Measurements from ENCODE around the gene DNPH1. TPM values are rescaled to one million over a fixed set of nuclear protein-coding genes. Genes with fewer than 3 reads are reported as not detected.

The DNPH1 gene
- total and polyA plus RNA-seq, 2 experiments from 2014 or later = 29.2 to 50.0 TPM

GRCh38 chr6:43189776-43190304 lies 39.4 kb downstream of the DNPH1 start:
- Histone ChIP-seq H3K9me2 (ENCODE audit: insufficient read depth) (no peaks in the 10 kb centered on the region), H2AFZ (no peak overlapping the region), H3K4me1 (ENCODE audit: insufficient read depth) (no peaks in the 10 kb centered on the region), H3K4me2 (no peak overlapping the region), H3K4me3 (no peak overlapping the region), H3K36me3 (ENCODE audit: insufficient read depth) (no peaks in the 10 kb centered on the region), H4K20me1 (replicated peaks; ENCODE audit: insufficient read depth) (no peaks in the 10 kb centered on the region), H3K27ac (ENCODE audit: low read depth) (no peak overlapping the region), H3K27me3 (ENCODE audit: insufficient read depth) (no peaks in the 10 kb centered on the region), H3K79me2 (replicated peaks; ENCODE audit: insufficient read depth) (no peaks in the 10 kb centered on the region), H3F3A (replicated peaks; ENCODE audit: low read depth) (no peaks in the 10 kb centered on the region)
- peaks cover 12% of the 10 kb centered on the region for H3K27me3 Mint-ChIP-seq (ENCODE audit: insufficient read depth, low read depth, poor library complexity)
- peaks cover 7% of the 10 kb centered on the region for H3K36me3 Mint-ChIP-seq (ENCODE audit: low read depth)
- no peak for ATAC-seq
- TF ChIP-seq CTCF (conservative IDR thresholded peaks at IDR 0.05; ENCODE audit: low read depth in 2 of 2) (no peak), EZH2 (IDR thresholded peaks at IDR 0.05; ENCODE audit: low read depth, unreplicated experiment) (no peak), EZH2phosphoT487 (IDR thresholded peaks at IDR 0.05; ENCODE audit: unreplicated experiment) (no peak), STAT1 (IDR thresholded peaks at IDR 0.05; ENCODE audit: unreplicated experiment) (no peak)
- no peaks in the 10 kb centered on the region for H3K4me1 Mint-ChIP-seq
- H3K9me3 Mint-ChIP-seq = no peaks in the 10 kb centered on the region
- H3K27ac Mint-ChIP-seq = no peak overlapping the region
- H3K4me3 Mint-ChIP-seq = no peak overlapping the region
- no peak for DNase-seq (ENCODE audit: low spot score)

GRCh38 chr6:43188426-43188825 lies 40.9 kb downstream of the DNPH1 start:
- H3K9me3 Mint-ChIP-seq = no peaks in the 10 kb centered on the region
- TF ChIP-seq POLR2AphosphoS5 (IDR thresholded peaks at IDR 0.05; ENCODE audit: low read depth) = no peak
- TF ChIP-seq ZNF462 (CRISPR knock-in tag; IDR thresholded peaks at IDR 0.05) = no peak
- TF ChIP-seq EZH2 (IDR thresholded peaks at IDR 0.05; ENCODE audit: low read depth, unreplicated experiment) = no peak
- no peak for TF ChIP-seq CTCF (conservative IDR thresholded peaks at IDR 0.05; ENCODE audit: low read depth in 2 of 2)
- no peak for TF ChIP-seq JUNB (IDR thresholded peaks at IDR 0.05; ENCODE audit: unreplicated experiment)
- no peak for TF ChIP-seq ETS1 (IDR thresholded peaks at IDR 0.05)
- no peak for TF ChIP-seq CREB1 (CRISPR knock-in tag; IDR thresholded peaks at IDR 0.05; ENCODE audit: low read depth)

More at GRCh38 chr6:43188426-43188825, 40.9 kb downstream of the DNPH1 start:
- Histone ChIP-seq H3K4me1 (ENCODE audit: insufficient read depth) (no peaks in the 10 kb centered on the region), H2AFZ (no peak overlapping the region), H3K36me3 (ENCODE audit: insufficient read depth) (no peaks in the 10 kb centered on the region), H4K20me1 (replicated peaks; ENCODE audit: insufficient read depth) (no peaks in the 10 kb centered on the region), H3K4me2 (no peak overlapping the region), H3K27ac (ENCODE audit: low read depth) (no peak overlapping the region), H3K27me3 (ENCODE audit: insufficient read depth) (no peaks in the 10 kb centered on the region), H3K4me3 (no peak overlapping the region), H3K9me2 (ENCODE audit: insufficient read depth) (no peaks in the 10 kb centered on the region), H3F3A (replicated peaks; ENCODE audit: low read depth) (no peaks in the 10 kb centered on the region), H3K79me2 (replicated peaks; ENCODE audit: insufficient read depth) (no peaks in the 10 kb centered on the region)
- no peak overlapping the region for H3K4me3 Mint-ChIP-seq
- H3K36me3 Mint-ChIP-seq (ENCODE audit: low read depth) = peaks cover 7% of the 10 kb centered on the region
- no peak overlapping the region for H3K27ac Mint-ChIP-seq
- DNase-seq (ENCODE audit: low spot score) (no peak), ATAC-seq (no peak)
- H3K4me1 Mint-ChIP-seq = peaks cover under 1% of the 10 kb centered on the region; the same call in 1 of the 3 replicates
- H3K27me3 Mint-ChIP-seq (ENCODE audit: insufficient read depth, low read depth, poor library complexity) = peaks cover 13% of the 10 kb centered on the region
